ENCODE results near the gene IL17RD. TPM values are rescaled to one million over a fixed set of nuclear protein-coding genes. Genes with fewer than 3 reads are reported as not detected.

IL17RD gene
- polyA plus RNA-seq, 2 of the 4 experiments (the other 2 are of a cell fraction): 0.89 to 1.4 TPM

- TF ChIP-seq NR3C1 (IDR thresholded peaks at IDR 0.05) (no peak), ZC3H11A (IDR thresholded peaks at IDR 0.05) (no peak), SREBF2 (IDR thresholded peaks at IDR 0.05) (no peak), CBX8 (IDR thresholded peaks at IDR 0.05) (no peak), TP53 (CRISPR knock-in tag; IDR thresholded peaks at IDR 0.05) (no peak), HEYL (CRISPR knock-in tag; IDR thresholded peaks at IDR 0.05) (no peak), POLR2A (IDR thresholded peaks at IDR 0.05; ENCODE audit: low read length) (no peak), BHLHE40 (IDR thresholded peaks at IDR 0.05; ENCODE audit: low read depth, low read length) (no peak), HOXB5 (CRISPR knock-in tag; IDR thresholded peaks at IDR 0.05) (no peak), CTCF (IDR thresholded peaks at IDR 0.05) (no peak), HOXB13 (CRISPR knock-in tag; IDR thresholded peaks at IDR 0.05; ENCODE audit: low read depth) (no peak), RCOR1 (IDR thresholded peaks at IDR 0.05; ENCODE audit: low read depth, low read length) (no peak), PHF8 (IDR thresholded peaks at IDR 0.05; ENCODE audit: borderline replicate concordance, low read depth) (no peak), E2F6 (IDR thresholded peaks at IDR 0.05; ENCODE audit: borderline replicate concordance, low read depth) (no peak), HES2 (IDR thresholded peaks at IDR 0.05) (no peak), ZFP36 (IDR thresholded peaks at IDR 0.05; ENCODE audit: borderline replicate concordance, partially characterized antibody) (no peak)
- ChIA-PET CTCF (interaction anchor here (0.7 kb wide), 1 partner anchor 21 kb away, joined by 3 read pairs; no protein-coding TSS in a partner anchor), POLR2A (no interaction called here)
- FAIRE-seq (no peak), ATAC-seq (no peak), DNase-seq (ENCODE audit: low read depth in 1 of 2, low spot score in 1 of 2) (no peak)
- Histone ChIP-seq H3K4me1 (no peaks in the 10 kb centered on the region), H3K9me3 (no peaks in the 10 kb centered on the region), H3K27ac (no peak overlapping the region), H3K4me2 (no peak overlapping the region), H3K4me3 (no peak overlapping the region)
- 84% methylated on average over 4 of the region's 7 CpGs for WGBS (ENCODE audit: missing lambda C conversion rate)
Observed at GRCh38 chr3:57150113-57150581, 15.0 kb downstream of the IL17RD start.

GRCh38 chr3:57147071-57147470, 18.1 kb downstream of the IL17RD start:
- ChIA-PET POLR2A (no interaction called here), CTCF (interaction anchor here (0.7 to 1.4 kb wide), 4 partner anchors 13 to 54 kb away, joined by 3 to 5 read pairs (median 4); no protein-coding TSS in a partner anchor)
- no peak for ATAC-seq
- no peak for FAIRE-seq
- TF ChIP-seq KDM5A (IDR thresholded peaks at IDR 0.05): no peak
- no peak for TF ChIP-seq CBX2 (IDR thresholded peaks at IDR 0.05; ENCODE audit: borderline replicate concordance, low read depth)
- no peak for TF ChIP-seq CHD2 (IDR thresholded peaks at IDR 0.05; ENCODE audit: low read length, partially characterized antibody)
- no peak for TF ChIP-seq MAFK (IDR thresholded peaks at IDR 0.05; ENCODE audit: partially characterized antibody)
- TF ChIP-seq BHLHE40 (IDR thresholded peaks at IDR 0.05; ENCODE audit: low read depth, low read length): no peak
- TF ChIP-seq, protein P1, sequence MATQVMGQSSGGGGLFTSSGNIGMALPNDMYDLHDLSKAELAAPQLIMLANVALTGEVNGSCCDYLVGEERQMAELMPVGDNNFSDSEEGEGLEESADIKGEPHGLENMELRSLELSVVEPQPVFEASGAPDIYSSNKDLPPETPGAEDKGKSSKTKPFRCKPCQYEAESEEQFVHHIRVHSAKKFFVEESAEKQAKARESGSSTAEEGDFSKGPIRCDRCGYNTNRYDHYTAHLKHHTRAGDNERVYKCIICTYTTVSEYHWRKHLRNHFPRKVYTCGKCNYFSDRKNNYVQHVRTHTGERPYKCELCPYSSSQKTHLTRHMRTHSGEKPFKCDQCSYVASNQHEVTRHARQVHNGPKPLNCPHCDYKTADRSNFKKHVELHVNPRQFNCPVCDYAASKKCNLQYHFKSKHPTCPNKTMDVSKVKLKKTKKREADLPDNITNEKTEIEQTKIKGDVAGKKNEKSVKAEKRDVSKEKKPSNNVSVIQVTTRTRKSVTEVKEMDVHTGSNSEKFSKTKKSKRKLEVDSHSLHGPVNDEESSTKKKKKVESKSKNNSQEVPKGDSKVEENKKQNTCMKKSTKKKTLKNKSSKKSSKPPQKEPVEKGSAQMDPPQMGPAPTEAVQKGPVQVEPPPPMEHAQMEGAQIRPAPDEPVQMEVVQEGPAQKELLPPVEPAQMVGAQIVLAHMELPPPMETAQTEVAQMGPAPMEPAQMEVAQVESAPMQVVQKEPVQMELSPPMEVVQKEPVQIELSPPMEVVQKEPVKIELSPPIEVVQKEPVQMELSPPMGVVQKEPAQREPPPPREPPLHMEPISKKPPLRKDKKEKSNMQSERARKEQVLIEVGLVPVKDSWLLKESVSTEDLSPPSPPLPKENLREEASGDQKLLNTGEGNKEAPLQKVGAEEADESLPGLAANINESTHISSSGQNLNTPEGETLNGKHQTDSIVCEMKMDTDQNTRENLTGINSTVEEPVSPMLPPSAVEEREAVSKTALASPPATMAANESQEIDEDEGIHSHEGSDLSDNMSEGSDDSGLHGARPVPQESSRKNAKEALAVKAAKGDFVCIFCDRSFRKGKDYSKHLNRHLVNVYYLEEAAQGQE (IDR thresholded peaks at IDR 0.05): no peak
- TF ChIP-seq FOXS1 (CRISPR knock-in tag; IDR thresholded peaks at IDR 0.05): no peak
- no peak for TF ChIP-seq EHF (CRISPR knock-in tag; IDR thresholded peaks at IDR 0.05)
- TF ChIP-seq ESRRA (IDR thresholded peaks at IDR 0.05; ENCODE audit: borderline replicate concordance, low read length): no peak
- no peak for TF ChIP-seq ZC3H11A (IDR thresholded peaks at IDR 0.05)
- no peak for TF ChIP-seq HOXB13 (CRISPR knock-in tag; IDR thresholded peaks at IDR 0.05; ENCODE audit: low read depth)
- no peak for TF ChIP-seq FOSB (CRISPR knock-in tag; IDR thresholded peaks at IDR 0.05)
- no peak for TF ChIP-seq CHD4 (IDR thresholded peaks at IDR 0.05; ENCODE audit: borderline replicate concordance)
- no peak for TF ChIP-seq MAZ (IDR thresholded peaks at IDR 0.05; ENCODE audit: borderline replicate concordance, low read depth, low read length)
- no peak for TF ChIP-seq ZFP36 (IDR thresholded peaks at IDR 0.05; ENCODE audit: borderline replicate concordance, partially characterized antibody)
- TF ChIP-seq NFE2L2 (conservative IDR thresholded peaks at IDR 0.05; ENCODE audit: low read length): no peak
- TF ChIP-seq EHMT2 (IDR thresholded peaks at IDR 0.05; ENCODE audit: low read depth): no peak
- no peak for TF ChIP-seq GATA3 (IDR thresholded peaks at IDR 0.05; ENCODE audit: borderline replicate concordance)
- Histone ChIP-seq H3K4me2 (no peak overlapping the region), H3K9me3 (no peaks in the 10 kb centered on the region), H3K4me3 (no peak overlapping the region), H3K4me1 (no peaks in the 10 kb centered on the region), H3K27ac (no peak overlapping the region)
- no peak for DNase-seq (ENCODE audit: low read depth in 1 of 2, low spot score in 1 of 2)
- 53% methylated on average over 2 of the region's 2 CpGs for WGBS (ENCODE audit: missing lambda C conversion rate)
